GM12878 (cell line): ENCODE data around the gene STKLD1. TPM values are rescaled to one million over a fixed set of nuclear protein-coding genes. Genes with fewer than 3 reads are reported as not detected.

Experiments used
- CHD2 ChIP-seq: IDR thresholded peaks from 2 replicates; pipeline ENCODE4 v1.6.1; 2011; ENCODE audit warnings: low read depth, low read length, improper control_type of control experiment, borderline replicate concordance
- CREM ChIP-seq: IDR thresholded peaks from 2 replicates; pipeline ENCODE4 v1.6.1; 2014; ENCODE audit warnings: antibody characterized with exemption, low read depth
- CUX1 ChIP-seq: IDR thresholded peaks from 2 replicates; pipeline ENCODE4 v1.6.1; 2012; ENCODE audit warnings: improper control_type of control experiment, low read depth, low read length; ENCODE audit not compliant: insufficient replicate concordance
- E4F1 ChIP-seq: fragments of 450-650 bp; IDR thresholded peaks from 2 replicates; pipeline ENCODE4 v1.6.1; 2018; ENCODE audit warnings: borderline replicate concordance, mild to moderate bottlenecking; ENCODE audit not compliant: partially characterized antibody
- ELK1 ChIP-seq: IDR thresholded peaks from 2 replicates; pipeline ENCODE4 v1.6.1; 2012; ENCODE audit warnings: low read depth, low read length, improper control_type of control experiment
- EP300 ChIP-seq, 2 experiments: fragments of 150-350 bp in 1 of 2; IDR thresholded peaks; 2 replicates each; pipeline ENCODE4 v1.6.1; 2011 to 2012; ENCODE audit warnings: low read depth in 2 of 2, low read length in 2 of 2, borderline replicate concordance in 1 of 2, improper control_type of control experiment in 1 of 2, inconsistent platforms in 1 of 2; ENCODE audit not compliant: control insufficient read depth in 1 of 2
- ESRRA ChIP-seq: IDR thresholded peaks from 2 replicates; pipeline ENCODE4 v1.6.1; 2012; ENCODE audit warnings: mild to moderate bottlenecking, low read length, improper control_type of control experiment
- HDAC6 ChIP-seq: fragments of 200-600 bp; sonication (generic); IDR thresholded peaks from one replicate; pipeline ENCODE4 v1.8.0; 2017; ENCODE audit warnings: antibody characterized with exemption; ENCODE audit not compliant: unreplicated experiment
- IRF3 ChIP-seq: fragments of 450-650 bp; IDR thresholded peaks from 2 replicates; pipeline ENCODE4 v1.6.1; 2014; ENCODE audit warnings: mild to moderate bottlenecking
- NBN ChIP-seq: fragments of 450-650 bp; IDR thresholded peaks from 2 replicates; pipeline ENCODE4 v1.6.1; 2016
- NFIC ChIP-seq: IDR thresholded peaks from 2 replicates; pipeline ENCODE4 v1.6.1; 2012; ENCODE audit warnings: low read depth, mild to moderate bottlenecking, inconsistent platforms, low read length, moderate library complexity
- NR2F1 ChIP-seq: fragments of 450-650 bp; conservative IDR thresholded peaks from 2 replicates; pipeline ENCODE4 v1.6.1; 2017; ENCODE audit warnings: mild to moderate bottlenecking
- POLR2AphosphoS2 ChIP-seq: IDR thresholded peaks from 2 replicates; pipeline ENCODE4 v1.6.1; 2011; ENCODE audit warnings: low read depth, mild to moderate bottlenecking, low read length, improper control_type of control experiment, moderate library complexity
- RELA ChIP-seq: fragments of 450-650 bp; IDR thresholded peaks from 2 replicates; pipeline ENCODE4 v1.8.0; 2014; ENCODE audit warnings: borderline replicate concordance; ENCODE audit not compliant: partially characterized antibody
- SMARCA5 ChIP-seq: fragments of 450-650 bp; IDR thresholded peaks from 2 replicates; pipeline ENCODE4 v1.6.1; 2017; ENCODE audit warnings: mild to moderate bottlenecking
- SMC3 ChIP-seq: IDR thresholded peaks from 2 replicates; pipeline ENCODE4 v1.6.1; 2011; ENCODE audit warnings: low read length, improper control_type of control experiment, borderline replicate concordance
- SRF ChIP-seq, 2 experiments: IDR thresholded peaks; 2 replicates each; pipeline ENCODE4 v1.6.1; 2011; ENCODE audit warnings: low read depth in 2 of 2, low read length in 2 of 2, mild to moderate bottlenecking in 1 of 2, moderate library complexity in 1 of 2
- STAT1 ChIP-seq: fragments of 450-650 bp; conservative IDR thresholded peaks from 2 replicates; pipeline ENCODE4 v1.6.1; 2014; ENCODE audit warnings: antibody characterized with exemption, mild to moderate bottlenecking
- ZNF207 ChIP-seq: fragments of 450-650 bp; IDR thresholded peaks from 2 replicates; pipeline ENCODE4 v1.6.1; 2014; ENCODE audit warnings: antibody characterized with exemption, mild to moderate bottlenecking, borderline replicate concordance
- ZZZ3 ChIP-seq: IDR thresholded peaks from 2 replicates; pipeline ENCODE4 v1.6.1; 2011; ENCODE audit warnings: low read depth; ENCODE audit not compliant: control insufficient read depth, insufficient read length
- polyA plus RNA-seq, 11 experiments: library from polyadenylated mRNA; depleted of rRNA in 4 of 11; unstranded in 6 of 11; stranded (reverse) in 5 of 11; fragments of >200 nt; fragmentation: Nextera tagmentation in 4 of 11; fragmentation: Illumina TruSeq in 1 of 11; extraction: Ambion mirVana in 4 of 11; extraction: Trizol in 1 of 11; gene quantifications; 1 replicate in 1 of 11; 2 replicates in 10 of 11; pipeline versions ENCODE4 v1.2.1 to v1.2.3, GENCODE V29; 2011 to 2016; ENCODE audit warnings: inconsistent platforms in 2 of 11, missing spikeins in 2 of 11, low read depth in 1 of 11
- total RNA-seq, 4 experiments: library from RNA; depleted of rRNA in 3 of 4; stranded (reverse); fragments of >200 nt in 3 of 4; fragmentation: Illumina TruSeq in 1 of 4; extraction: Trizol in 1 of 4; gene quantifications; 2 replicates each; pipeline versions ENCODE4 v1.2.1 to v1.2.3, GENCODE V29; 2013 to 2021

Gene STKLD1
- total and polyA plus RNA-seq, 10 of the 15 experiments (the other 5 are each of a cell fraction or from before 2014, with no cell fraction given) = 0.07 to 0.40 (median 0.29) TPM; not detected in 4

- TF ChIP-seq CUX1 (no peak), ZNF207 (peak; percentile 96), NFIC (no peak; the same call in 1 of the 2 replicates), HDAC6 (peak; percentile 89), SMARCA5 (peak; percentile 78; the same call in 1 of the 2 replicates), ZZZ3 (peak; percentile 64), IRF3 (no peak), SRF (IDR thresholded peaks at IDR 0.05; ENCODE audit: low read depth in 2 of 2, low read length in 2 of 2) (no peak), ESRRA (no peak), CREM (peak; percentile 57; the same call in 1 of the 2 replicates), E4F1 (peak; percentile 31), EP300 (IDR thresholded peaks at IDR 0.05; ENCODE audit: borderline replicate concordance in 1 of 2, control insufficient read depth in 1 of 2, low read depth in 2 of 2, low read length in 2 of 2) (no peak), RELA (peak; percentile 57), NR2F1 (no peak), POLR2AphosphoS2 (peak; percentile 97), SMC3 (no peak), CHD2 (peak; percentile 99), ELK1 (no peak), STAT1 (peak; percentile 93; the same call in 1 of the 2 replicates), NBN (peak; percentile 90)
These were observed 28.0 kb upstream of the STKLD1 start, which contains the start of the genes MED22 and RPL7A (continued) for GRCh38 chr9:133347985-133348717.
